AG20443 (cell line): ENCODE measurements around the gene CITED1.

ENCODE experiments used
- DNase-seq: peaks from one replicate; pipeline ENCODE4 v3.0.0; 2012; ENCODE audit warnings: low spot score, mixed read lengths

The CITED1 gene

GRCh38 chrX:72308566-72309296 lies 3.0 kb upstream of the CITED1 start:
- DNase-seq, result peak; percentile 66

- no peak for DNase-seq
Measured at GRCh38 chrX:72308209-72308565, 2.5 kb upstream of the CITED1 start.

GRCh38 chrX:72307646-72308051 lies 1.9 kb upstream of the CITED1 start:
- no peak for DNase-seq

GRCh38 chrX:72306851-72307645 lies 1.3 kb upstream of the CITED1 start:
- DNase-seq, result peak; percentile 59

- DNase-seq, result no peak
Measured at GRCh38 chrX:72306085-72306801, 529 bp upstream of the CITED1 start.

GRCh38 chrX:72304877-72305276 lies 837 bp downstream of the CITED1 start:
- DNase-seq, result no peak

DNA sequence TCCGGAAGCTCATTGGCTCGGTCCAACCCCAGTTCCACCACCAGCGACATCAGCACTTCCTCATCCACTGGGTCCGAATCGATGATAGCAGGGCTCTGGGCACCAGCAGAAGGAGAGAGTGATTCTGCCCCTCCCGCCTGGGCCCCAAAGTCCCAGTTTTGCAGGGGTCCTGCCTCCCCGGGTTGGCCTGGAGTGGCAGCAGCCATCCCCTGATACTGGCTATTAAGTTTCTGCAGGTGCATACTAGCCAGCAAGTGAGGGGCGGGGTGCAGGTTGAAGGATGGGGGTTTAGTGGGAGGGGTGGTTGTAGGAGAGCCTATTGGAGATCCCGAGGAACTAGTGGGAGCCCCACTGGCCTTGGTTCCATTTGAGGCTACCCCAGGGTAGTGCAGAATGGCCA lies 3.9 kb downstream of the CITED1 start:
- no peak for DNase-seq

- DNase-seq, result no peak
Measured at GRCh38 chrX:72299891-72300630, 5.7 kb downstream of the CITED1 start.

- no peak for DNase-seq
Measured at GRCh38 chrX:72297953-72298730, 7.6 kb downstream of the CITED1 start.

GRCh38 chrX:72296991-72297390 lies 8.7 kb downstream of the CITED1 start:
- DNase-seq, result no peak

GRCh38 chrX:72295745-72296144 lies 10.0 kb downstream of the CITED1 start:
- DNase-seq, result no peak

GRCh38 chrX:72294497-72294896 lies 11.2 kb downstream of the CITED1 start:
- DNase-seq, result no peak

GRCh38 chrX:72282302-72282701 lies 23.4 kb downstream of the CITED1 start:
- DNase-seq, result no peak

GRCh38 chrX:72280321-72280845 lies 25.3 kb downstream of the CITED1 start:
- DNase-seq, result peak; percentile 12

GRCh38 chrX:72276478-72276953 lies 29.2 kb downstream of the CITED1 start:
- no peak for DNase-seq

GRCh38 chrX:72274526-72274925 lies 31.2 kb downstream of the CITED1 start:
- no peak for DNase-seq

- no peak for DNase-seq
Measured at GRCh38 chrX:72273718-72274117, 32.0 kb downstream of the CITED1 start.

DNA sequence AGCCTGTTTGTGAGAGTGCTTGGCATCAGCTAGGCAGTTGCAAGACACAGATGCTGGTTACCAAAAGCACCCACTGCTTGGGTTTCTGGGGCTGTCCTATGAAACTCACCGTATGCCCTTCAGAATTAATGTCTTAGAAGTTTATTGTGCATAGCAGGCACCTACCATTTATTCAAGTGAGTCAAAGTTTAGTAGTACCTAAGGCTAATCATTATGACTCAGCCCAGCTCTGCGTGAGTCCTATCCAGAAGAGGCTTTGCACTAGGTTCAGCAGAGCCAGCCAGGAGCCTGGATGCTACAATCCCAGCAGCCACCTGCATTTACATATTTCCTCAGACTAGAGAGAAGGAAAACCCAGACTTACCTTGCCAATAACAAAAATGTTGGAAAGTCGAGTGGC lies 32.8 kb downstream of the CITED1 start:
- no peak for DNase-seq

- DNase-seq, result no peak
Measured at GRCh38 chrX:72271812-72272211, 33.9 kb downstream of the CITED1 start.

GRCh38 chrX:72271091-72271788 lies 34.5 kb downstream of the CITED1 start:
- DNase-seq, result no peak
